Esophagus squamous epithelium (tissue), 4 donors: ENCODE results near the gene CAMK4.

Source experiments
- POLR2A ChIP-seq, 4 donors: fragments of 450-650 bp; IDR thresholded peaks; one replicate each; pipeline ENCODE4 v1.6.1; 2017; ENCODE audit warnings: antibody characterized with exemption in 4 of 4, mild to moderate bottlenecking in 4 of 4, moderate library complexity in 3 of 4
- TF ChIP-seq, protein P1 (sequence below), 6 experiments: fragments of 450-650 bp in 4 of 6; fragments of 200-600 bp in 2 of 6; sonication (generic) in 2 of 6; IDR thresholded peaks; one replicate each; pipeline ENCODE4 v1.5.1; 2016 to 2019; ENCODE audit warnings: antibody characterized with exemption in 6 of 6, mild to moderate bottlenecking in 4 of 6, moderate library complexity in 4 of 6

DNA sequence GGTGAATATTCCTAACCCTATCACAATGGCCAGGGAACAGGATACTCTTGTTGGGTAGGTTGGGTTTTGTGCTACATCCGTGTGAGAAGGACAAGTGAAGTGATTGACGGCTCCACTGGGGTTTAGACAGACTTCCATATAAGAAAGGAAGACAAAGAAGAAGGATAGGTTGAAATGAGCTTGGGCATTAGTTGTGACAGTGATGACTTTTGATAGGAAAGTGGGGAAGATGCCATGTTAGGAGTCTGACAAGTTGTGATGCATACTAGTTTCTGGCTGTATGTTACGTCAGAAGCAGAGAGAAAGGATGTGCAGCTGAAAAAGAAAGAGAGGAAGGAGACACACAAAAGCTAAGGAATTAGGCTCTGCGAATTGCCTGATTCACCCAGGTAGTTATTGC lies 150.2 kb downstream of the CAMK4 start:
- TF ChIP-seq, protein P1, sequence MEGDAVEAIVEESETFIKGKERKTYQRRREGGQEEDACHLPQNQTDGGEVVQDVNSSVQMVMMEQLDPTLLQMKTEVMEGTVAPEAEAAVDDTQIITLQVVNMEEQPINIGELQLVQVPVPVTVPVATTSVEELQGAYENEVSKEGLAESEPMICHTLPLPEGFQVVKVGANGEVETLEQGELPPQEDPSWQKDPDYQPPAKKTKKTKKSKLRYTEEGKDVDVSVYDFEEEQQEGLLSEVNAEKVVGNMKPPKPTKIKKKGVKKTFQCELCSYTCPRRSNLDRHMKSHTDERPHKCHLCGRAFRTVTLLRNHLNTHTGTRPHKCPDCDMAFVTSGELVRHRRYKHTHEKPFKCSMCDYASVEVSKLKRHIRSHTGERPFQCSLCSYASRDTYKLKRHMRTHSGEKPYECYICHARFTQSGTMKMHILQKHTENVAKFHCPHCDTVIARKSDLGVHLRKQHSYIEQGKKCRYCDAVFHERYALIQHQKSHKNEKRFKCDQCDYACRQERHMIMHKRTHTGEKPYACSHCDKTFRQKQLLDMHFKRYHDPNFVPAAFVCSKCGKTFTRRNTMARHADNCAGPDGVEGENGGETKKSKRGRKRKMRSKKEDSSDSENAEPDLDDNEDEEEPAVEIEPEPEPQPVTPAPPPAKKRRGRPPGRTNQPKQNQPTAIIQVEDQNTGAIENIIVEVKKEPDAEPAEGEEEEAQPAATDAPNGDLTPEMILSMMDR (IDR thresholded peaks at IDR 0.05) = no peak
- no peak for TF ChIP-seq POLR2A (IDR thresholded peaks at IDR 0.05)
